ENCODE measurements around the gene SLC12A7.

GRCh38 chr5:1111727-1112289, at the start of gene SLC12A7:
- TF ChIP-seq POLR2AphosphoS5 (IDR thresholded peaks at IDR 0.05) (peak; percentile 38), CTCF (IDR thresholded peaks at IDR 0.05) (no peak)
